ENCODE data around the gene PALM.

Gene PALM

DNA sequence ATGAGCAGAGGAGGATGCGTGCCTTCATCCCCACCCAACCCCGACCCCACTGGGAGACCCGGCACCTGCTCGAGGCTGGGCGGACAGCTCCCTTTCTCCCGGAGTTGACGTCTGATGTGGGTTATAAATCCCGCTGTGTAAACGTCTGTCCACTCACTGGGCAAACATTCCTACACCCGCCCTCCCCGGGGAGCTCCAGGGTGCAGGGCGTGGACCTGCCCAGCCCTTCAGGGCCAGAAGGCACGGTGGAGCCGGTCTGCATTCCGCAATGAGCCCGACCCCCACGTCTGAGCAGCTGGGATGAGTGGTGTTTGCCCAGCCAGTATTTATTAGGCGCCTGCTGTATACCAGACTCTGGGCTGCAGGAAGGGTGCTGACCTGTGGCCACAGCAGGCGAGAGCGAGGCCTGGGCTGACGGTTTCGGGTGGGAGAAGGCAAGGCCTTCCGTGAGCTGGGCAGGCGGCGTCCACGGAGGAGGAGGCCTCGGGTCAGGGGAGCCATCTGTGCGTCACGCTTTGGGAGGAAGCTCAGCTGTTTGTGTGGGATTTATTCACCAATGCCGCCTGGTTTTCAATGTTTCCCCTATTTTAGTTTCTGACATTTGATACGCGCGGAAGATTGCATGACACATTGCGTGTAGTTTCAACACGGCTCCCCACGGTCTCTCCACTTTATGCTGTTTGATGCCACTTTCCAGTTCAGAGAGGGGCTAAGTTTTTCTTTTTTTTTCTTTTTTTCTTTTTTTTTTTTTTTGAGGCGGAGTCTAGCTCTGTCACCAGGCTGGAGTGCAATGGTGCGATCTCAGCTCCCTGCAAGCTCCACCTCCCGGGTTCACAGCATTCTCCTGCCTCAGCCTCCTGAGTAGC lies 44.1 kb downstream of the PALM start:
- Histone ChIP-seq H2BK5ac (ENCODE audit: low read depth, low read length, poor library complexity) (no peak overlapping the region), H3K18ac (ENCODE audit: low read length) (no peak overlapping the region), H2BK120ac (ENCODE audit: insufficient read depth, low read length, poor library complexity) (no peak overlapping the region), H2BK12ac (ENCODE audit: low read length) (no peak overlapping the region), H3K14ac (ENCODE audit: low read length) (no peak overlapping the region), H3K36me3 (ENCODE audit: control insufficient read depth in 1 of 2, insufficient read depth in 2 of 2, low read length in 2 of 2) (no peaks in the 10 kb centered on the region), H3K27me3 (ENCODE audit: insufficient read depth, low read length) (no peaks in the 10 kb centered on the region), H3K23ac (ENCODE audit: low read length) (no peak overlapping the region), H3K4me1 (ENCODE audit: control insufficient read depth in 1 of 2, insufficient read depth in 2 of 2, low read length in 2 of 2) (peaks cover 11 to 12% of the 10 kb centered on the region in 2 experiments), H3K9ac (ENCODE audit: low read length) (no peak overlapping the region), H3K79me1 (ENCODE audit: low read length) (no peaks in the 10 kb centered on the region), H3K4me3 (ENCODE audit: low read depth, low read length) (no peak overlapping the region), H4K12ac (ENCODE audit: low read depth, low read length) (no peak overlapping the region), H3K4me2 (ENCODE audit: low read length) (no peak overlapping the region), H3K79me2 (ENCODE audit: control insufficient read depth, insufficient read depth, low read length, poor library complexity) (no peaks in the 10 kb centered on the region), H2AFZ (ENCODE audit: insufficient read depth, low read length, poor library complexity) (no peak overlapping the region), H2AK5ac (ENCODE audit: low read length) (no peak overlapping the region), H4K8ac (ENCODE audit: low read depth, low read length) (no peak overlapping the region), H3K27ac (ENCODE audit: low read depth, low read length) (no peak overlapping the region), H4K91ac (ENCODE audit: low read depth, low read length) (no peak overlapping the region), H3K4ac (ENCODE audit: low read depth, low read length) (no peak overlapping the region), H3K9me3 (ENCODE audit: insufficient read depth, low read depth, low read length) (peaks cover 15% of the 10 kb centered on the region)
- DNase-seq, result peak; percentile 92 to 93
- no CpG with 5 or more reads among the region's 39 CpGs for WGBS (ENCODE audit: extremely low coverage, insufficient coverage, insufficient read length)

DNA sequence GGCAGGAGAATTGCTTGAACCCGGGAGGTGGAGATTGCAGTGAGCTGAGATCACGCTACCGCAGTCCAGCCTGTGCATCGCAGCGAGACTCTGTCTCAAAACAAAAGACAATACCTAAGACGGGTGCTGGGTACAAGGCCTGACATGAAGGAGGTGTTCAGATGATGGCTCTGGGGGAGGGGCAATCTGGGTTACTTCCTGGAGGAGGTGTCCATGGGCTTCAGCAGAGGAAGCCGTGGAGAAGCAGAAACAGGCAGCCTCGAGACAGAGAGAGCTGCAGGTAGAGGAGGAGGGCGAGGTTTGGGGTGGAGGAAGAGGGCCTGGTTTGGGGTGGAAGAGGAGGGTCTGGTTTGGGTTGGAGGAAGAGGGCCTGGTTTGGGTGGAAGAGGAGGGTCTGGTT lies 45.8 kb downstream of the PALM start:
- Histone ChIP-seq H4K91ac (ENCODE audit: low read depth, low read length) (no peak overlapping the region), H2BK5ac (ENCODE audit: low read depth, low read length, poor library complexity) (no peak overlapping the region), H3K18ac (ENCODE audit: low read length) (no peak overlapping the region), H3K4me1 (ENCODE audit: control insufficient read depth in 1 of 2, insufficient read depth in 2 of 2, low read length in 2 of 2) (peaks cover 11 to 12% of the 10 kb centered on the region in 2 experiments), H3K79me1 (ENCODE audit: low read length) (no peaks in the 10 kb centered on the region), H3K9ac (ENCODE audit: low read length) (no peak overlapping the region), H3K36me3 (ENCODE audit: control insufficient read depth in 1 of 2, insufficient read depth in 2 of 2, low read length in 2 of 2) (no peaks in the 10 kb centered on the region), H2AFZ (ENCODE audit: insufficient read depth, low read length, poor library complexity) (no peak overlapping the region), H4K8ac (ENCODE audit: low read depth, low read length) (no peak overlapping the region), H4K12ac (ENCODE audit: low read depth, low read length) (no peak overlapping the region), H3K9me3 (ENCODE audit: insufficient read depth, low read depth, low read length) (peaks cover 19% of the 10 kb centered on the region), H3K27ac (ENCODE audit: low read depth, low read length) (no peak overlapping the region), H3K27me3 (ENCODE audit: insufficient read depth, low read length) (no peaks in the 10 kb centered on the region), H3K4me2 (ENCODE audit: low read length) (no peak overlapping the region), H2BK120ac (ENCODE audit: insufficient read depth, low read length, poor library complexity) (no peak overlapping the region), H3K23ac (ENCODE audit: low read length) (no peak overlapping the region), H2AK5ac (ENCODE audit: low read length) (no peak overlapping the region), H3K14ac (ENCODE audit: low read length) (no peak overlapping the region), H3K79me2 (ENCODE audit: control insufficient read depth, insufficient read depth, low read length, poor library complexity) (no peaks in the 10 kb centered on the region), H2BK12ac (ENCODE audit: low read length) (no peak overlapping the region), H3K4me3 (ENCODE audit: low read depth, low read length) (no peak overlapping the region), H3K4ac (ENCODE audit: low read depth, low read length) (no peak overlapping the region)
- no peak for DNase-seq
- WGBS (ENCODE audit: extremely low coverage, insufficient coverage, insufficient read length), result no CpG with 5 or more reads among the region's 9 CpGs

DNA sequence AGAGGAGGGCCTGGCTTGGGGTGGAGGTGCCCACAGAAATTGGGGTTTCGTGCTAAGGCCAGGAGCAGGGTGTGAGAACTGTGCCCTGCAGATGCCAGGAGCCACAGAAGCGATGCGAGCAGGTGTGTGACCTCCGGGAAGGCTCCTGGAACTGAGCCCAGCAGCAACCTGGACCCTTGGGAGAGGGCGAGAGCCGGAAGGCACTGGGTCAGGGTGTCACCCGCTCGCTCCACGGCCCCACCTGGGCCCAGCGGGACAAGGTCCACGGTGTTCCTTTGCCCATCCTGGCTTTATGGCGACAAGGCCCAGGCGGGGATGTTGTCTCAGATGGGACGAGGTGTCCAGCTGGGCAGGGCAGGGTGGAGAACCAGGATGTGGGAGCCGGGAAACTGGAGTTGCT lies 46.3 kb downstream of the PALM start:
- H3K36me3 ChIP-seq (ENCODE audit: control insufficient read depth in 1 of 2, insufficient read depth in 2 of 2, low read length in 2 of 2), result no peaks in the 10 kb centered on the region

DNA sequence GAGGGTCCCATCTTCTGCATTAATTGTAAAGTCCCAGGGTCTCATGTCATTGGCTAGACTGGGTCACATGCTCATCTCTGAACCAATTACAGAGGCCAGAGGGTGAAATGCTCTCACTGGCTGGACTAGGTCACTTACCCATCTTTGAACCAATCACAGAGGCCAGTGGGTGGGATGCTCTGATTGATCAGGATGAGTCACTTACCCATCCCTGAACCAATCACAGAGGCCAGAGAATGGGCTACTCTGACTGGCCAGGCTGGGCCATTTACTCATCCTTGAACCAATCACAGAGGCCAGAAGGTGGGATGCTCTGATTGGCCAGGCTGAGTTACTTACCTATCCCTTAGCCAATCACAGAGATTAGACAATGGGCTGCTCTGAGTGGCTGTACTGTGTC lies 47.5 kb downstream of the PALM start:
- H3K27ac ChIP-seq (ENCODE audit: low read depth, low read length), result no peak overlapping the region
- H3K4me1 ChIP-seq (ENCODE audit: control insufficient read depth in 1 of 2, insufficient read depth in 2 of 2, low read length in 2 of 2), result peaks cover 11% of the 10 kb centered on the region in 2 experiments
- H3K18ac ChIP-seq (ENCODE audit: low read length), result no peak overlapping the region
- H2BK12ac ChIP-seq (ENCODE audit: low read length), result no peak overlapping the region
- no peak overlapping the region for H4K91ac ChIP-seq (ENCODE audit: low read depth, low read length)
- no peaks in the 10 kb centered on the region for H3K79me1 ChIP-seq (ENCODE audit: low read length)
- H2BK120ac ChIP-seq (ENCODE audit: insufficient read depth, low read length, poor library complexity), result no peak overlapping the region
- peak in 1 of 2 donors; percentile 10 for DNase-seq
- no peak overlapping the region for H3K4me3 ChIP-seq (ENCODE audit: low read depth, low read length)
- no peak overlapping the region for H2BK5ac ChIP-seq (ENCODE audit: low read depth, low read length, poor library complexity)
- no peak overlapping the region for H4K8ac ChIP-seq (ENCODE audit: low read depth, low read length)
- no peaks in the 10 kb centered on the region for H3K27me3 ChIP-seq (ENCODE audit: insufficient read depth, low read length)
- no peak overlapping the region for H2AFZ ChIP-seq (ENCODE audit: insufficient read depth, low read length, poor library complexity)
- H3K4me2 ChIP-seq (ENCODE audit: low read length), result no peak overlapping the region
- no peak overlapping the region for H3K9ac ChIP-seq (ENCODE audit: low read length)
- no peaks in the 10 kb centered on the region for H3K79me2 ChIP-seq (ENCODE audit: control insufficient read depth, insufficient read depth, low read length, poor library complexity)
- H2AK5ac ChIP-seq (ENCODE audit: low read length), result no peak overlapping the region
- H3K36me3 ChIP-seq (ENCODE audit: control insufficient read depth in 1 of 2, insufficient read depth in 2 of 2, low read length in 2 of 2), result no peaks in the 10 kb centered on the region
- H4K12ac ChIP-seq (ENCODE audit: low read depth, low read length), result no peak overlapping the region
- H3K9me3 ChIP-seq (ENCODE audit: insufficient read depth, low read depth, low read length), result peaks cover 19% of the 10 kb centered on the region
- no peak overlapping the region for H3K4ac ChIP-seq (ENCODE audit: low read depth, low read length)
- no peak overlapping the region for H3K23ac ChIP-seq (ENCODE audit: low read length)
- no peak overlapping the region for H3K14ac ChIP-seq (ENCODE audit: low read length)

More for the DNA sequence above, 46.3 kb downstream of the PALM start:
- Histone ChIP-seq H4K91ac (ENCODE audit: low read depth, low read length) (no peak overlapping the region), H3K79me2 (ENCODE audit: control insufficient read depth, insufficient read depth, low read length, poor library complexity) (no peaks in the 10 kb centered on the region), H3K27me3 (ENCODE audit: insufficient read depth, low read length) (no peaks in the 10 kb centered on the region), H3K27ac (ENCODE audit: low read depth, low read length) (no peak overlapping the region), H2BK120ac (ENCODE audit: insufficient read depth, low read length, poor library complexity) (no peak overlapping the region), H3K18ac (ENCODE audit: low read length) (no peak overlapping the region), H3K9me3 (ENCODE audit: insufficient read depth, low read depth, low read length) (peaks cover 19% of the 10 kb centered on the region), H2BK12ac (ENCODE audit: low read length) (no peak overlapping the region), H4K8ac (ENCODE audit: low read depth, low read length) (no peak overlapping the region), H3K4ac (ENCODE audit: low read depth, low read length) (no peak overlapping the region), H3K9ac (ENCODE audit: low read length) (no peak overlapping the region), H3K4me2 (ENCODE audit: low read length) (no peak overlapping the region), H2BK5ac (ENCODE audit: low read depth, low read length, poor library complexity) (no peak overlapping the region), H3K14ac (ENCODE audit: low read length) (no peak overlapping the region), H3K23ac (ENCODE audit: low read length) (no peak overlapping the region), H4K12ac (ENCODE audit: low read depth, low read length) (no peak overlapping the region), H2AK5ac (ENCODE audit: low read length) (no peak overlapping the region), H3K79me1 (ENCODE audit: low read length) (no peaks in the 10 kb centered on the region), H2AFZ (ENCODE audit: insufficient read depth, low read length, poor library complexity) (no peak overlapping the region), H3K4me3 (ENCODE audit: low read depth, low read length) (no peak overlapping the region), H3K4me1 (ENCODE audit: control insufficient read depth in 1 of 2, insufficient read depth in 2 of 2, low read length in 2 of 2) (peaks cover 11 to 12% of the 10 kb centered on the region in 2 experiments)
- no peak for DNase-seq
- no CpG with 5 or more reads among the region's 15 CpGs for WGBS (ENCODE audit: extremely low coverage, insufficient coverage, insufficient read length)
